RWPE1 (cell line): Measurements from ENCODE around the gene C1QTNF6.

Experiments
- CTCF ChIA-PET: fragments of 350-600 bp; sonication (Branson Sonifier 250); formaldehyde crosslinking; extraction: SDS; loops from one replicate; lab custom pipeline; 2021; lab: Yijun Ruan, JAX
- POLR2A ChIA-PET: fragments of 400-600 bp; formaldehyde crosslinking; extraction: SDS; loops from one replicate; lab custom pipeline; 2020; ENCODE audit warnings: antibody characterized with exemption; ENCODE audit not compliant: low non-redundant PET; lab: Yijun Ruan, JAX
- DNase-seq: peaks from one replicate; pipeline ENCODE4 v3.0.0; 2012; ENCODE audit warnings: low spot score
- H3K27ac ChIP-seq: fragments of 450-650 bp; 2 replicates; pipeline ENCODE4 v1.5.1; 2017
- CTCF ChIP-seq: fragments of 450-650 bp; conservative IDR thresholded peaks from 2 replicates; pipeline ENCODE4 v1.5.1; 2017; ENCODE audit warnings: low read depth, mild to moderate bottlenecking

Gene C1QTNF6

DNA sequence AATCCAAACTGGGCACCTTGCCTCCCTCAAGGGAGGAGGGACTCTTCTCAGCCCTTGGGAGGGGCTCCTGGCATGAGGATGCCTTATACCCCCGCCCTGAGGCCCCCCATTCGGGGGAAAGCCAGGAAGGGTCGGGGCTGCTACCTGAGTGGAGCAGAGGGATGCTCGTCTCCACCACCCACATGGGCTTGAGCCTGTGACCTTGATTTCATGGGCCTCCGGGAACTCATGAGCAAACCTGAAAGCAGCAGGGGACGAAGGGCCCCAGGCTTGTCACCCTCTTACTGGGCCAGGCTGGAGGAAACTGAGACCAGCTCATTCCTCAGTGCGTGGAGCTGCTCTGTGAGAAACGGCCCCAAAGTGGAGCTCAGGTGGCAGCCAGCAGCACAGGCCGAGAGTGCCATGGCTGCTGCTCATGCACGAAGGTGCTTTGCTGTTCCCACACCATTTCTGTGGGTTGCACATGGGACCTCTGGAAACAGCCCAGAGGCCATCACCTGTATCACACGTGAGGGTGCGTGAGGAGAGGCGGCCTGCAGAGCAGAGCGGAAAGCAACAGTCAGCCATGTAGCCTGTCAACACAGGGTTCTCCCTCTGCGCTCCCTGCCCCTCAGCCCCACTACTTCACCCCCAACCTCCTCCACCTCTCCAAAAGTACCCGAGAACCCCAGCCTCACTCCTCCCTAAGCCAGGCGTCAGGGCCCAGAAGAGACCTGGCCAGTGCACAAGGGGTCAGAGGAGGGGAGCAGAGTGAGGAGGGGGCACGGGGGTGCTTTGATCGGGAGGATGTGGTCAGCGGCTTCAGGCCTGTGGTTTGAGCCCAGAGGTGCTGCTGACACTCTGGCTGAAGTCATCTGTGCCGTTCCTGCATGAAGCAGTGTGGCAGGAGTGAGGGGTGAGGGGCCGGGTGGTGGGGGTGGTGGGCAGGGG is 24.2 kb downstream of the C1QTNF6 start:
- POLR2A ChIA-PET: no interaction called here
- H3K27ac ChIP-seq: no peak overlapping the region
- CTCF ChIA-PET: no interaction called here
- no peak for DNase-seq
- no peak for TF ChIP-seq CTCF

- TF ChIP-seq CTCF: no peak
- CTCF ChIA-PET: interaction anchor here (0.6 kb wide), 1 partner anchor 23 kb away, joined by 3 read pairs; no protein-coding TSS in a partner anchor
- POLR2A ChIA-PET: no interaction called here
- no peak for DNase-seq
- no peak overlapping the region for H3K27ac ChIP-seq
These were observed 25.0 kb downstream of the C1QTNF6 start for GRCh38 chr22:37163096-37163489.

DNA sequence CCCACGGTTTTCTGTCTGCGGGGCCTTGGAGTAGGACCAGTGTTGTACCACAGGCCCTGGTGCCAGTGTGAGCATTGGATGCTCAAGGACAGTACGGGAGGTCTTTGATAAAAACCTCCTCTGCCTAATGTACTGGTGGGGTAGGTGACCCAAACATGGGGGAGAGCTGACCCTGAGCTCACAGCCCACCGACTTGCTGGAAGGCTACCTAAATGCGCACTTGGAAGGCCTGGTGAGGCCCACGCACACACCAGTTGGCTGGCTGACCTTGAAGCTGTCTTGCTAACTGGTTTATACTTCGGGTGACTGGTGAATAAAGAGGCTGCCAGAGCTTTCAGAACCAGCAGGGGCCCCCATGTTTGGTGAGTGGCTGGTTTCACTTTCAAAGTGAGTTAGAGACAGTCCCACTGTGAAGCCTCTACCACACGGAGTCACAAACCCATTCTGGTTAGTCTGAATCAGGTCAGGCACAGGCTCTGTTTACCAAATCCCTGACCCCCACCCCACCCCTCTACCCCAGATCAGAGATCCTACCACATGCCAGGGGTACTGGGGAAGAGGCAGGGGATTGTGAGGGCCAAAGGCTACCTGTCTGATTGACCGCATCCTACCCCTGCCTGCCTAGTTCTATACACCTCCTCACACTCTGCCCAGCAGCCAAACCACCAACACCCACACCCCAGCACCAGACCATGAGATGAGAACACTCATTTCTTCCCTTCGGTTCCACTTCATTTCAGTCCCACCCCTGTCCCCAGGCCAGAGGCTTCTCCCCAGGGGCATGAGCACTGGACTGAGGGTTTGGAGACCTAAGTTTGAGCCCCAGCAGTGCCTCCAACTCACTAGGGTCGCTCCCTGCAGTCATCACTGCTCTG is 25.6 kb downstream of the C1QTNF6 start:
- CTCF ChIA-PET: interaction anchor here (0.6 kb wide), 1 partner anchor 23 kb away, joined by 3 read pairs; no protein-coding TSS in a partner anchor
- POLR2A ChIA-PET: no interaction called here
- H3K27ac ChIP-seq: no peak overlapping the region
- TF ChIP-seq CTCF: no peak
- DNase-seq: no peak

GRCh38 chr22:37161443-37161842 is 26.6 kb downstream of the C1QTNF6 start:
- ChIA-PET POLR2A (no interaction called here), CTCF (no interaction called here)
- TF ChIP-seq CTCF: no peak
- DNase-seq: no peak
- no peak overlapping the region for H3K27ac ChIP-seq

DNA sequence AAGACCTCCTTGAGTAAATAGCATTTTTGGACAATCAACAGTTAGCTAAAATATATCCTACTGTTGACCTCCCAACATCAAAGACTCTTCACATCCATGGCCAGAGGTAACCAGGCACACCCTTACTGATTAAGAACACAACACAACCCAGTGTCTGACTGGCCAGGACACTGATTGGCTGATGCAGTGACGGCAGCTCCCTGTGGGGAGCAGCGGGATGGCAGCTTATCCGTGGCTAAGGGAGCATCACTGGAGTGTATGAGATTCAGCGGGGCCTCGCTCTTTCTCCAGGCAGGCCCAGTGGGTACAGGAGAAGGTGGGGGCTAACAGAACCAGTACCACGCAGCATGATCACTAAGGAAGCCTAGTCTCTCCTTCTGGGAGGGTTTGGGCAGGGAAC is 28.0 kb downstream of the C1QTNF6 start:
- DNase-seq: no peak
- ChIA-PET CTCF (no interaction called here), POLR2A (no interaction called here)
- no peak overlapping the region for H3K27ac ChIP-seq
- no peak for TF ChIP-seq CTCF

- TF ChIP-seq CTCF: no peak
- ChIA-PET CTCF (no interaction called here), POLR2A (no interaction called here)
- DNase-seq: no peak
- no peak overlapping the region for H3K27ac ChIP-seq
These were observed 29.1 kb downstream of the C1QTNF6 start for GRCh38 chr22:37158963-37159290.
